H1 (cell line): ENCODE data around the gene DLL1. TPM values are rescaled to one million over a fixed set of nuclear protein-coding genes. Genes with fewer than 3 reads are reported as not detected.

Source experiments
- CTCF ChIA-PET: fragments of 300-600 bp; sonication (Branson Sonifier 250); formaldehyde crosslinking; loops from one replicate; lab custom pipeline; 2021; ENCODE audit not compliant: partially characterized antibody; lab: Charles Lee
- POLR2A ChIA-PET: fragments of 300-600 bp; sonication (Branson Sonifier 250); formaldehyde crosslinking; loops from one replicate; lab custom pipeline; 2021; ENCODE audit warnings: inconsistent platforms; ENCODE audit not compliant: partially characterized antibody; lab: Charles Lee
- DNase-seq, 2 experiments: peaks; one replicate each; pipeline versions ENCODE4 v3.0.0 to v3.0.0-alpha.2; 2010 to 2022; ENCODE audit warnings: low spot score in 2 of 2, low read depth in 1 of 2, mixed read lengths in 1 of 2
- FAIRE-seq: peaks from 2 replicates; lab custom pipeline; 2011; peaks lifted over from hg19 to GRCh38; lab: Jason Lieb, UNC
- H2AFZ ChIP-seq: 2 replicates; pipeline ENCODE4 v1.8.1; 2012; ENCODE audit warnings: low read length, inconsistent platforms
- H2AK5ac ChIP-seq: 2 replicates; pipeline ENCODE4 v1.6.1; 2013; ENCODE audit warnings: low read depth, low read length
- H2BK120ac ChIP-seq: replicated peaks from 2 replicates; pipeline ENCODE3; 2013; ENCODE audit warnings: low read depth, low read length, inconsistent platforms
- H2BK12ac ChIP-seq: 2 replicates; pipeline ENCODE4 v1.6.1; 2013; ENCODE audit warnings: low read depth, low read length
- H2BK15ac ChIP-seq: 2 replicates; pipeline ENCODE4 v1.6.1; 2013; ENCODE audit warnings: low read length
- H2BK20ac ChIP-seq: 2 replicates; pipeline ENCODE4 v1.6.1; 2013; ENCODE audit warnings: low read length
- H2BK5ac ChIP-seq: 2 replicates; pipeline ENCODE4 v1.6.1; 2013; ENCODE audit warnings: low read depth, low read length
- H3K14ac ChIP-seq: 2 replicates; pipeline ENCODE4 v1.6.1; 2013; ENCODE audit warnings: inconsistent platforms; ENCODE audit not compliant: insufficient read length
- H3K18ac ChIP-seq: 2 replicates; pipeline ENCODE4 v1.6.1; 2013; ENCODE audit warnings: low read length; ENCODE audit errors: extremely low read depth
- H3K23ac ChIP-seq: 2 replicates; pipeline ENCODE4 v1.6.1; 2013; ENCODE audit warnings: inconsistent platforms; ENCODE audit not compliant: insufficient read length
- H3K23me2 ChIP-seq: 2 replicates; pipeline ENCODE4 v1.6.1; 2013; ENCODE audit warnings: low read depth, low read length
- H3K27ac ChIP-seq: 2 replicates; pipeline ENCODE4 v1.6.1; 2011; ENCODE audit warnings: low read depth, low read length, inconsistent platforms
- H3K27me3 ChIP-seq, 4 experiments: replicated peaks in 1 of 4; 1 replicate in 1 of 4; 2 replicates in 3 of 4; pipeline versions ENCODE4 v1.6.1 to v1.8.1; 2011 to 2013; ENCODE audit warnings: low read length in 3 of 4, mild to moderate bottlenecking in 3 of 4, inconsistent platforms in 2 of 4, mixed read lengths in 2 of 4, moderate library complexity in 1 of 4; ENCODE audit not compliant: control insufficient read depth in 3 of 4, insufficient read depth in 3 of 4; ENCODE audit errors: extremely low read depth in 1 of 4
- H3K36me3 ChIP-seq, 4 experiments: 2 replicates each; pipeline versions ENCODE4 v1.6.1 to v1.8.1; 2011 to 2013; ENCODE audit warnings: mild to moderate bottlenecking in 4 of 4, low read length in 3 of 4, moderate library complexity in 2 of 4, control low read depth in 1 of 4, inconsistent platforms in 1 of 4; ENCODE audit not compliant: insufficient read depth in 4 of 4, control insufficient read depth in 2 of 4
- H3K4ac ChIP-seq: replicated peaks from 2 replicates; pipeline ENCODE3; 2013; ENCODE audit warnings: low read length, low read depth, mixed read lengths, inconsistent platforms; ENCODE audit not compliant: insufficient read length
- H3K4me1 ChIP-seq, 4 experiments: replicated peaks in 1 of 4; 1 replicate in 1 of 4; 2 replicates in 3 of 4; pipeline versions ENCODE4 v1.6.1 to v1.8.1; 2011 to 2013; ENCODE audit warnings: low read length in 3 of 4, inconsistent platforms in 2 of 4, mixed read lengths in 1 of 4; ENCODE audit not compliant: insufficient read depth in 4 of 4, control insufficient read depth in 3 of 4
- H3K4me2 ChIP-seq, 2 experiments: 2 replicates each; pipeline versions ENCODE4 v1.6.1 to v1.8.1; 2011 to 2013; ENCODE audit warnings: low read depth in 2 of 2, low read length in 2 of 2, control low read depth in 1 of 2, inconsistent platforms in 1 of 2, mild to moderate bottlenecking in 1 of 2; ENCODE audit not compliant: insufficient read depth in 1 of 2
- H3K4me3 ChIP-seq, 4 experiments: fragments of 200-600, 300-600 bp in 1 of 4; sonication (generic), shearing (Covaris generic), sonication (Bioruptor Twin) in 1 of 4; 2 replicates each; pipeline versions ENCODE4 v1.5.1 to v1.8.1; 2011 to 2016; ENCODE audit warnings: low read length in 4 of 4, low read depth in 3 of 4, control low read depth in 2 of 4, inconsistent platforms in 2 of 4, mild to moderate bottlenecking in 2 of 4, mixed read lengths in 1 of 4, moderate library complexity in 1 of 4; ENCODE audit not compliant: insufficient read depth in 2 of 4; ENCODE audit errors: extremely low read depth in 1 of 4
- H3K56ac ChIP-seq: replicated peaks from 2 replicates; pipeline ENCODE3; 2013; ENCODE audit warnings: low read depth, mild to moderate bottlenecking, mixed read lengths, low read length, inconsistent platforms; ENCODE audit not compliant: insufficient read length
- H3K79me1 ChIP-seq: 2 replicates; pipeline ENCODE4 v1.6.1; 2013; ENCODE audit warnings: low read depth, low read length, control low read depth
- H3K79me2 ChIP-seq, 2 experiments: 2 replicates each; pipeline versions ENCODE4 v1.6.1 to v1.8.1; 2012 to 2013; ENCODE audit warnings: low read length in 2 of 2, mild to moderate bottlenecking in 2 of 2, inconsistent platforms in 1 of 2; ENCODE audit not compliant: insufficient read depth in 2 of 2, control insufficient read depth in 1 of 2
- H3K9ac ChIP-seq, 4 experiments: replicated peaks in 1 of 4; 1 replicate in 1 of 4; 2 replicates in 3 of 4; pipeline versions ENCODE4 v1.6.1 to v1.8.1; 2011 to 2013; ENCODE audit warnings: low read depth in 3 of 4, low read length in 3 of 4, control low read depth in 2 of 4, mild to moderate bottlenecking in 2 of 4, moderate library complexity in 2 of 4, inconsistent platforms in 1 of 4; ENCODE audit errors: extremely low read depth in 1 of 4
- H3K9me3 ChIP-seq, 2 experiments: 2 replicates each; pipeline versions ENCODE4 v1.6.1 to v1.8.1; 2012 to 2013; ENCODE audit warnings: mild to moderate bottlenecking in 2 of 2, moderate library complexity in 2 of 2, control low read depth in 1 of 2, inconsistent platforms in 1 of 2, low read depth in 1 of 2, low read length in 1 of 2, mixed read lengths in 1 of 2; ENCODE audit not compliant: insufficient read depth in 2 of 2
- H4K20me1 ChIP-seq, 2 experiments: replicated peaks in 1 of 2; 2 replicates each; pipeline versions ENCODE3 to v1.8.1; 2011 to 2013; ENCODE audit warnings: inconsistent platforms in 2 of 2, low read length in 2 of 2, mild to moderate bottlenecking in 1 of 2; ENCODE audit not compliant: insufficient read depth in 2 of 2, control insufficient read depth in 1 of 2
- H4K5ac ChIP-seq: 2 replicates; pipeline ENCODE4 v1.6.1; 2013; ENCODE audit warnings: low read length, low read depth, mixed read lengths, inconsistent platforms; ENCODE audit not compliant: insufficient read length
- H4K8ac ChIP-seq: 2 replicates; pipeline ENCODE4 v1.8.0; 2013; ENCODE audit warnings: mild to moderate bottlenecking, moderate library complexity, low read length, inconsistent platforms; ENCODE audit not compliant: insufficient read depth; ENCODE audit errors: extremely low read depth
- H4K91ac ChIP-seq: replicated peaks from 2 replicates; pipeline ENCODE3; 2013; ENCODE audit warnings: low read length, mixed read lengths, inconsistent platforms; ENCODE audit not compliant: insufficient read length
- CREB1 ChIP-seq: IDR thresholded peaks from 2 replicates; pipeline ENCODE4 v1.6.1; 2012; ENCODE audit warnings: inconsistent platforms
- CTBP2 ChIP-seq: IDR thresholded peaks from 2 replicates; pipeline ENCODE4 v1.7.0; 2011; ENCODE audit warnings: borderline replicate concordance, mild to moderate bottlenecking, moderate library complexity, mixed read lengths, low read length; ENCODE audit not compliant: insufficient read depth, insufficient read length
- EZH2 ChIP-seq: fragments of 200-600 bp; sonication (generic); IDR thresholded peaks from 2 replicates; pipeline ENCODE4 v1.7.1; 2012; ENCODE audit warnings: low read depth, mild to moderate bottlenecking, moderate library complexity, low read length, inconsistent platforms; ENCODE audit not compliant: severe bottlenecking
- KDM1A ChIP-seq: fragments of 200-600, 300-600 bp; sonication (generic); IDR thresholded peaks from 2 replicates; pipeline ENCODE4 v1.7.1; 2016; ENCODE audit warnings: mild to moderate bottlenecking, low read length, borderline replicate concordance
- KDM5A ChIP-seq: fragments of 200-600 bp; IDR thresholded peaks from 2 replicates; pipeline ENCODE4 v1.7.1; 2012; ENCODE audit warnings: mild to moderate bottlenecking, low read length, inconsistent platforms, mixed read lengths
- SP2 ChIP-seq: IDR thresholded peaks from 2 replicates; pipeline ENCODE4 v1.6.1; 2012; ENCODE audit warnings: mild to moderate bottlenecking, low read length, inconsistent platforms
- SP4 ChIP-seq: IDR thresholded peaks from 2 replicates; pipeline ENCODE4 v1.6.1; 2012; ENCODE audit warnings: low read length, inconsistent platforms
- TCF12 ChIP-seq: IDR thresholded peaks from 2 replicates; pipeline ENCODE4 v1.6.1; 2011; ENCODE audit warnings: low read depth, mild to moderate bottlenecking, low read length
- WGBS, 2 experiments: shearing (Covaris generic) in 1 of 2; methylation state at CpG; one replicate each; pipeline versions ENCODE4 v1.1.6 to v1.1.7; 2013 to 2015; ENCODE audit warnings: low lambda C conversion rate in 2 of 2, mixed read lengths in 2 of 2, inconsistent platforms in 1 of 2, low coverage in 1 of 2, missing lambda C conversion rate in 1 of 2; ENCODE audit not compliant: insufficient replicate concordance in 2 of 2, insufficient coverage in 1 of 2, insufficient read length in 1 of 2; ENCODE audit errors: extremely low coverage in 1 of 2, missing lambda C conversion rate in 1 of 2; 5-methylcytosine and 5-hydroxymethylcytosine counted together
- polyA plus RNA-seq, 7 experiments: library from polyadenylated mRNA; depleted of rRNA in 3 of 7; stranded (reverse) in 5 of 7; unstranded in 2 of 7; fragments of >200 nt in 5 of 7; fragments of 200-250 nt in 2 of 7; gene quantifications; 1 replicate in 5 of 7; 2 replicates in 1 of 7; 4 replicates in 1 of 7; pipeline versions ENCODE4 v1.2.1 to v1.2.3, GENCODE V29; 2011 to 2013; ENCODE audit warnings: missing spikeins in 2 of 7, mixed read lengths in 2 of 7
- total RNA-seq: library from RNA; stranded (reverse); fragmentation: NEBNext Ultra II Directional; extraction: Animal tissue kit (Norgen Biotek cat#: 25700); gene quantifications from 2 replicates; pipeline ENCODE4 v1.2.1, GENCODE V29; 2021
- TF ChIP-seq, protein P1 (sequence below): IDR thresholded peaks from 2 replicates; pipeline ENCODE4 v1.6.1; 2012; ENCODE audit warnings: low read length, inconsistent platforms
- TF ChIP-seq, protein P2 (sequence below): IDR thresholded peaks from 2 replicates; pipeline ENCODE4 v1.6.1; 2011; ENCODE audit warnings: low read depth, mild to moderate bottlenecking, low read length; ENCODE audit not compliant: insufficient read depth

DLL1 gene
- total and polyA plus RNA-seq, 2 of the 8 experiments (the other 6 are each of a cell fraction or from before 2014, with no cell fraction given): 1.7 to 3.8 TPM

DNA sequence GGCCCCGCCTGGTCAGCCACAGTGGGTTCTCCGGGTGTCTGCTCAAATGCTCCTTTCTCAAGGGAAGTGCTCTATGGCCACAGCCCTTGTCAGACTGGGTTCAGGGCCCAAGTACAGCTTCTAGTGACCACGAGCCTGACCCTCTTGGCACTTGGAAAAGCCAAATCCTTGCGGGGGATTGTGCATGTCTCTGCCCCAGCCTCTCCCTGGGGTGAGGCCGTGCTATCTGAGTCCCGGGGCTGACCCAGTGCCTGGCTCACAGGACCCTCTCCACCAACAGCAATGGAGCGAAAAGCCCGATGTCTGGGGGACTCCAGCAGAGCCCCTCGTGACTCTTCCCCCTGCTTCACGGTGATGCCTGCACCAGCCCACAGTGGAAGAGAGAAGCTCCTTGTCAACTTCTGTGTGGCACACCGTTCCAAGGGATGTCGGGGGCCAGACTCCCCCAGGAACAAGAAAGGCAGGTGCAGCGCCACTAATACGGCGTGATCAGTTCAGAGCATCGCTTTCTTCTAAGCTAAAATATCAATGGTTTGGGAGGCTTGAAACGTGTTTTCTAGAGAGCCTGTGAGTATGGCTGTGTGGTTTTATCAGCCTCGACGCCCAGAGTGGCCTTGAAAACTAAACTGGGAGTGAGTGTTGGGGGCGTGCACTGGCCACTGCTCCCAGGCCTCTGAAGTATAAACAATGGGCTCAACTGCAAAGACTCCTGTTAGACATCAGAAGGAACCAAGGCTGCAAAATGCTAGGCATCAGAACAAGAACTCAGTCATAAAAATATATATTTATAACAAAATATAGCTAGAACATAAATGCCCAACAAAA lies 51.9 kb downstream of the DLL1 start:
- 92% methylated on average over 19 of the region's 20 CpGs; no CpG with 5 or more reads in 1 of the 2 experiments for WGBS, 2 experiments
- Histone ChIP-seq H2AFZ (no peak overlapping the region; the same call in 1 of the 2 replicates), H3K79me1 (no peaks in the 10 kb centered on the region), H3K9me3 (no peaks in the 10 kb centered on the region), H3K79me2 (no peaks in the 10 kb centered on the region), H2AK5ac (no peak overlapping the region), H4K91ac (no peak overlapping the region), H2BK15ac (no peak overlapping the region), H3K4me1 (peaks cover 2 to 6% (median 4%) of the 10 kb centered on the region in 4 experiments; a peak in 5 of 7 replicates), H3K36me3 (no peaks in the 10 kb centered on the region), H3K56ac (no peak overlapping the region), H3K18ac (no peak overlapping the region), H3K23ac (no peak overlapping the region), H2BK12ac (no peak overlapping the region), H3K9ac (no peak overlapping the region), H3K4me2 (no peak overlapping the region), H4K20me1 (no peaks in the 10 kb centered on the region), H4K5ac (no peak overlapping the region), H3K23me2 (no peaks in the 10 kb centered on the region), H3K27ac (no peak overlapping the region), H3K4me3 (no peak overlapping the region), H4K8ac (0 out of 2 replicates have a peak overlapping the region, but pooled peaks have one; percentile 80), H3K14ac (no peak overlapping the region), H2BK120ac (no peak overlapping the region), H2BK5ac (no peak overlapping the region), H3K4ac (no peak overlapping the region), H2BK20ac (no peak overlapping the region), H3K27me3 (no peaks in the 10 kb centered on the region)
- no peak for FAIRE-seq
- ChIA-PET CTCF (interaction anchor here (1.0 to 1.3 kb wide), 2 partner anchors 8 to 32 kb away, joined by 4 read pairs; no protein-coding TSS in a partner anchor), POLR2A (no interaction called here)
- DNase-seq: no peak
- TF ChIP-seq, protein P1, sequence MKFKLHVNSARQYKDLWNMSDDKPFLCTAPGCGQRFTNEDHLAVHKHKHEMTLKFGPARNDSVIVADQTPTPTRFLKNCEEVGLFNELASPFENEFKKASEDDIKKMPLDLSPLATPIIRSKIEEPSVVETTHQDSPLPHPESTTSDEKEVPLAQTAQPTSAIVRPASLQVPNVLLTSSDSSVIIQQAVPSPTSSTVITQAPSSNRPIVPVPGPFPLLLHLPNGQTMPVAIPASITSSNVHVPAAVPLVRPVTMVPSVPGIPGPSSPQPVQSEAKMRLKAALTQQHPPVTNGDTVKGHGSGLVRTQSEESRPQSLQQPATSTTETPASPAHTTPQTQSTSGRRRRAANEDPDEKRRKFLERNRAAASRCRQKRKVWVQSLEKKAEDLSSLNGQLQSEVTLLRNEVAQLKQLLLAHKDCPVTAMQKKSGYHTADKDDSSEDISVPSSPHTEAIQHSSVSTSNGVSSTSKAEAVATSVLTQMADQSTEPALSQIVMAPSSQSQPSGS: no peak
- no peak for TF ChIP-seq KDM5A
- TF ChIP-seq TCF12: no peak
- TF ChIP-seq, protein P2, sequence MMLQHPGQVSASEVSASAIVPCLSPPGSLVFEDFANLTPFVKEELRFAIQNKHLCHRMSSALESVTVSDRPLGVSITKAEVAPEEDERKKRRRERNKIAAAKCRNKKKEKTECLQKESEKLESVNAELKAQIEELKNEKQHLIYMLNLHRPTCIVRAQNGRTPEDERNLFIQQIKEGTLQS: no peak
- TF ChIP-seq KDM1A: no peak
- TF ChIP-seq SP4: no peak
- no peak for TF ChIP-seq CREB1
- TF ChIP-seq CTBP2: no peak
- TF ChIP-seq SP2: no peak
- TF ChIP-seq EZH2: no peak
